GM21717 (cell line): Measurements from ENCODE around the gene UBE2D3.

Experiments used
- ATAC-seq: cut with Tn5 transposase; IDR thresholded peaks from one replicate; pipeline ENCODE4 v1.9.1; 2021; ENCODE audit warnings: mild to moderate bottlenecking, moderate library complexity; ENCODE audit not compliant: unreplicated experiment

Gene UBE2D3

GRCh38 chr4:102758241-102759160, 68.8 kb downstream of the UBE2D3 start:
- ATAC-seq: no peak

- ATAC-seq: no peak
Measured at GRCh38 chr4:102757681-102758080, 69.7 kb downstream of the UBE2D3 start.

DNA sequence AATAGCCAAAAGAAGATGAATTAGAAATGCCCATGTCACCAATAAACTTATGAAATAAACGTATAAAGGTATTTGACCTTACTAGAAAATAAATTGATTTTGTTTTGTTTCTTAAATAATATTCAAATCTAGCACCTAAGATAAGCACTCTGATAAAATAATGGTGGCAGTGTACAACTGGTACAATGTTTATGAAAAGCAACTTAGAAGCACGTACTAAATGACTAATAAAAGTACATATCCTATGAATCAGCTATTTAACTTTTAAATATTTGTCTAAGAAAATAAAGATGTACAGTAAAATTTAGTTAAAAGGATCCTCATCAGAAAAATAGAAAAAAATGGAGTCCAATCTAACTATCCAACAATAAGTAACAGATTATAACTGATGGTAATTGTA, 73.3 kb downstream of the UBE2D3 start:
- ATAC-seq: no peak

DNA sequence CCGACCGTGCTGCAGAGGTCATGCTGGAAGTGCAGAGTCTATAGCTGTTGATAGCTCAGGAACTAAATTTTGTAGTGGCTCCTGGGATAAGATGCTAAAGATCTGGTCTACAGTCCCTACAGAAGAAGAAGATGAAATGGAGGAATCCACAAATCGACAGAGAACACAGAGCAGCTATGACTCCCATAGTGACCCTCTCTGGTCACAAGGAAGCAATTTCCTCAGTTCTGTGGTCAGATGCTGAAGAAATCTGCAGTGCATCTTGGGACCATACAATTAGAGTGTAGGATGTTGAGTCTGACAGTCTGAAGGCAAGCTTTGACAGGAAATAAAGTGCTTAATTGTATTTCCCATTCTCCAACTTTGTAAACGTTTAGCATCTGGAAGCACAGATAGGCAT, 75.4 kb downstream of the UBE2D3 start:
- no peak for ATAC-seq
